Measurements from ENCODE around the gene CALCOCO1. TPM values are rescaled to one million over a fixed set of nuclear protein-coding genes. Genes with fewer than 3 reads are reported as not detected.
A peak's percentile ranks its signal among the peaks of the same experiment; 100 is the strongest.

CALCOCO1 gene
- total and polyA plus RNA-seq, 2 of the 13 experiments (the other 11 are each of a cell fraction or from before 2014, with no cell fraction given) = 7.7 to 47.7 TPM

DNA sequence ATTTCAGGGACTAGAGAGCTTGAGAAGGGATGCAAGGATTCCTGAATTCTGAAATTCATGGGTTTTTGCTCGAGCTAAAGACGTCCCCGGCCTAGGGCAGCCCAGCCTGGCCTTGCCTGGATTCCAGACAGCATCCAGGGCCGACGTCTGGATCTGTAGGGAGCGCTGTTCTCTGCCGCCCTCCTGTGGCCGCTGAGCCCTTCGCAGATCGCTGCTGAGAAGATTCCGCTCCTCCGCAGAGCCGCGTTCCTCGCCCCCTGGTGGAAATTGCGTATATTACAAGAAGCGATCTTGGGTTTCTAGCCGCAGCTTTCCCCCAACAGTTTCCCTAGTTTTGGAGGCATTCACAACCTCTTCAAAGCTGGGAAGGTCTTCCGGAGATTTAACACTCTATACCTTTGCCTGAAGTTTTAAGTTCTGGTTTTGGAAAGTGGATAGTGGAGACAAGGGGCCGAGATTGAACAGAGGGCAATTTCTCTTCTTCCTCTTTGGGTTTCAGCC, 19.4 kb upstream of the CALCOCO1 start (continued):
- peak; percentile 78 for TF ChIP-seq SMAD3 (CRISPR knock-in tag; IDR thresholded peaks at IDR 0.05)
- TF ChIP-seq ZNF790 (CRISPR knock-in tag; IDR thresholded peaks at IDR 0.05; ENCODE audit: borderline replicate concordance) = no peak
- no peak for TF ChIP-seq ZNF333 (CRISPR knock-in tag; IDR thresholded peaks at IDR 0.05; ENCODE audit: borderline replicate concordance)
- no peak for TF ChIP-seq WIZ (CRISPR knock-in tag; IDR thresholded peaks at IDR 0.05)
- no peak for TF ChIP-seq ZNF367 (CRISPR knock-in tag; IDR thresholded peaks at IDR 0.05; ENCODE audit: borderline replicate concordance)
- TF ChIP-seq FOXK2 (IDR thresholded peaks at IDR 0.05) = no peak
- TF ChIP-seq FOXA3 (CRISPR knock-in tag; IDR thresholded peaks at IDR 0.05) = peak; percentile 43; the same call in 1 of the 2 replicates
- no peak for TF ChIP-seq HNRNPH1 (optimal IDR thresholded peaks at IDR 0.05; ENCODE audit: low read depth, low read length)
- no peak for TF ChIP-seq ZNF737 (CRISPR knock-in tag; IDR thresholded peaks at IDR 0.05; ENCODE audit: borderline replicate concordance)
- TF ChIP-seq RXRA (CRISPR knock-in tag; IDR thresholded peaks at IDR 0.05) = peak; percentile 44; the same call in 1 of the 2 replicates
- TF ChIP-seq ZKSCAN8 (CRISPR knock-in tag; IDR thresholded peaks at IDR 0.05; ENCODE audit: borderline replicate concordance) = peak; percentile 39; the same call in 1 of the 2 replicates
- TF ChIP-seq ZNF607 (CRISPR knock-in tag; IDR thresholded peaks at IDR 0.05; ENCODE audit: borderline replicate concordance) = no peak
- no peak for TF ChIP-seq TRIM24 (CRISPR knock-in tag; IDR thresholded peaks at IDR 0.05)
- TF ChIP-seq AHR (CRISPR knock-in tag; IDR thresholded peaks at IDR 0.05) = 0 out of 2 replicates have a peak, but pooled peaks have one; percentile 60
- no peak for TF ChIP-seq ZNF33A (CRISPR knock-in tag; IDR thresholded peaks at IDR 0.05; ENCODE audit: borderline replicate concordance)
- TF ChIP-seq ZFP62 (CRISPR knock-in tag; IDR thresholded peaks at IDR 0.05) = no peak
- no peak for TF ChIP-seq ONECUT2 (CRISPR knock-in tag; IDR thresholded peaks at IDR 0.05)
- no peak for TF ChIP-seq ZNF431 (CRISPR knock-in tag; IDR thresholded peaks at IDR 0.05; ENCODE audit: borderline replicate concordance, low read depth)
- no peak for TF ChIP-seq ZNF274 (CRISPR knock-in tag; IDR thresholded peaks at IDR 0.05)
- TF ChIP-seq PHF5A (CRISPR knock-in tag; IDR thresholded peaks at IDR 0.05; ENCODE audit: low read depth, unreplicated experiment) = peak; percentile 63
- TF ChIP-seq, protein P1, sequence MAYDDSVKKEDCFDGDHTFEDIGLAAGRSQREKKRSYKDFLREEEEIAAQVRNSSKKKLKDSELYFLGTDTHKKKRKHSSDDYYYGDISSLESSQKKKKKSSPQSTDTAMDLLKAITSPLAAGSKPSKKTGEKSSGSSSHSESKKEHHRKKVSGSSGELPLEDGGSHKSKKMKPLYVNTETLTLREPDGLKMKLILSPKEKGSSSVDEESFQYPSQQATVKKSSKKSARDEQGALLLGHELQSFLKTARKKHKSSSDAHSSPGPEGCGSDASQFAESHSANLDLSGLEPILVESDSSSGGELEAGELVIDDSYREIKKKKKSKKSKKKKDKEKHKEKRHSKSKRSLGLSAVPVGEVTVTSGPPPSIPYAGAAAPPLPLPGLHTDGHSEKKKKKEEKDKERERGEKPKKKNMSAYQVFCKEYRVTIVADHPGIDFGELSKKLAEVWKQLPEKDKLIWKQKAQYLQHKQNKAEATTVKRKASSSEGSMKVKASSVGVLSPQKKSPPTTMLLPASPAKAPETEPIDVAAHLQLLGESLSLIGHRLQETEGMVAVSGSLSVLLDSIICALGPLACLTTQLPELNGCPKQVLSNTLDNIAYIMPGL (CRISPR knock-in tag; IDR thresholded peaks at IDR 0.05; ENCODE audit: borderline replicate concordance in 1 of 2, low read depth in 1 of 2) = peak; percentile 87 to 98
- no peak for TF ChIP-seq ZNF598 (CRISPR knock-in tag; IDR thresholded peaks at IDR 0.05; ENCODE audit: borderline replicate concordance)
- TF ChIP-seq DPF2 (CRISPR knock-in tag; IDR thresholded peaks at IDR 0.05; ENCODE audit: borderline replicate concordance, low read depth) = no peak
- 0 out of 2 replicates have a peak, but pooled peaks have one; percentile 65 for TF ChIP-seq MIER3 (CRISPR knock-in tag; IDR thresholded peaks at IDR 0.05; ENCODE audit: borderline replicate concordance)
- no peak for TF ChIP-seq ZNF468 (CRISPR knock-in tag; IDR thresholded peaks at IDR 0.05)
- no peak for TF ChIP-seq ZNF441 (CRISPR knock-in tag; IDR thresholded peaks at IDR 0.05; ENCODE audit: borderline replicate concordance)
- TF ChIP-seq ZNF543 (CRISPR knock-in tag; IDR thresholded peaks at IDR 0.05) = 0 out of 2 replicates have a peak, but pooled peaks have one; percentile 47
- TF ChIP-seq TBX3 (IDR thresholded peaks at IDR 0.05; ENCODE audit: borderline replicate concordance) = no peak
- no peak for TF ChIP-seq EEA1 (CRISPR knock-in tag; IDR thresholded peaks at IDR 0.05; ENCODE audit: borderline replicate concordance)
- no peak for TF ChIP-seq ZNF251 (CRISPR knock-in tag; IDR thresholded peaks at IDR 0.05)
- no peak for TF ChIP-seq FOXP1 (IDR thresholded peaks at IDR 0.05)
- no peak for TF ChIP-seq FOXP1 (CRISPR knock-in tag; IDR thresholded peaks at IDR 0.05)
- TF ChIP-seq RBM39 (IDR thresholded peaks at IDR 0.05; ENCODE audit: low read depth, low read length, poor library complexity, severe bottlenecking) = no peak
- no peak for TF ChIP-seq ZNF850 (CRISPR knock-in tag; conservative IDR thresholded peaks at IDR 0.05)

All from HepG2 (cell line).